ENCODE results near the gene PRKAR1B. TPM values are rescaled to one million over a fixed set of nuclear protein-coding genes. Genes with fewer than 3 reads are reported as not detected.

The PRKAR1B gene
- total RNA-seq, 2 donors from 2014 or later, result 33.5 to 43.2 TPM

DNA sequence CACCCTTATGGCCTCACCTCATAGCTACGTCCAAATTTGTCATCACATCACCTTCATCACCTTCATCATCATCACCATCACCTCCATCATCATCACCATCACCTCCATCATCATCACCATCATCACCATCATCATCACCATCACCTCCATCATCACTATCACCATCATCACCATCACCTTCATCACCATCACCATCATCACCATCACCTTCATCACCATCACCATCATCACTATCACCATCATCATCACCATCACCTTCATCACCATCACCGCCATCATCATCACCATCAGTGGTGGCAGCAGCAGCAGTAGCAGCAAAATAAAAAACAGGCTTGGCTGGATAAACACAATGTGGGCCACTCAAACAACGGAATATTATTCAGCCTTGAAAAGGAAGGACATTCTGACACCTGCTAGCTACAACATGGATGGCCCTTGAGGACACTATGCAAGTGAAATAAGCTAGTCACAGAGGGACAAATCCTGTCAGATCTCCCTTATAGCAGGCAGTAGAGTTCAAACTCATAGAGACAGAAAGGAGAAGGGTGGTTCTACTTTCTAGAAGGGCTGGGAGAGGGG lies 159.7 kb downstream of the PRKAR1B start:
- no peak overlapping the region for H3K4me3 ChIP-seq (ENCODE audit: low read length)
- WGBS, 2 experiments (ENCODE audit: insufficient coverage in 1 of 2, insufficient read length in 1 of 2), result 89 to 100% methylated on average over 1 to 2 of the region's 3 CpGs
- H3K27me3 ChIP-seq (ENCODE audit: control insufficient read depth, insufficient read depth, low read length, poor library complexity, severe bottlenecking), result no peaks in the 10 kb centered on the region
- DNase-seq, result no peak
- no peaks in the 10 kb centered on the region for H3K36me3 ChIP-seq (ENCODE audit: control insufficient read depth, insufficient read depth, low read length)
- no peak overlapping the region for H3K27ac ChIP-seq (ENCODE audit: low read depth, low read length)
- H3K9me3 ChIP-seq (ENCODE audit: control insufficient read depth, low read length), result no peaks in the 10 kb centered on the region
- Mint-ChIP-seq H3K4me3 (no peak overlapping the region), H3K9me3 (no peaks in the 10 kb centered on the region), H3K27me3 (ENCODE audit: insufficient read depth) (no peaks in the 10 kb centered on the region), H3K36me3 (ENCODE audit: low read depth) (no peaks in the 10 kb centered on the region), H3K4me1 (no peaks in the 10 kb centered on the region), H3K27ac (no peak overlapping the region)
- TF ChIP-seq, protein P1, sequence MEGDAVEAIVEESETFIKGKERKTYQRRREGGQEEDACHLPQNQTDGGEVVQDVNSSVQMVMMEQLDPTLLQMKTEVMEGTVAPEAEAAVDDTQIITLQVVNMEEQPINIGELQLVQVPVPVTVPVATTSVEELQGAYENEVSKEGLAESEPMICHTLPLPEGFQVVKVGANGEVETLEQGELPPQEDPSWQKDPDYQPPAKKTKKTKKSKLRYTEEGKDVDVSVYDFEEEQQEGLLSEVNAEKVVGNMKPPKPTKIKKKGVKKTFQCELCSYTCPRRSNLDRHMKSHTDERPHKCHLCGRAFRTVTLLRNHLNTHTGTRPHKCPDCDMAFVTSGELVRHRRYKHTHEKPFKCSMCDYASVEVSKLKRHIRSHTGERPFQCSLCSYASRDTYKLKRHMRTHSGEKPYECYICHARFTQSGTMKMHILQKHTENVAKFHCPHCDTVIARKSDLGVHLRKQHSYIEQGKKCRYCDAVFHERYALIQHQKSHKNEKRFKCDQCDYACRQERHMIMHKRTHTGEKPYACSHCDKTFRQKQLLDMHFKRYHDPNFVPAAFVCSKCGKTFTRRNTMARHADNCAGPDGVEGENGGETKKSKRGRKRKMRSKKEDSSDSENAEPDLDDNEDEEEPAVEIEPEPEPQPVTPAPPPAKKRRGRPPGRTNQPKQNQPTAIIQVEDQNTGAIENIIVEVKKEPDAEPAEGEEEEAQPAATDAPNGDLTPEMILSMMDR (conservative IDR thresholded peaks at IDR 0.05), result no peak
- no peak overlapping the region for H3K9ac ChIP-seq (ENCODE audit: extremely low read depth, low read length, poor library complexity, severe bottlenecking)
- no peaks in the 10 kb centered on the region for H3K4me1 ChIP-seq (ENCODE audit: control insufficient read depth, insufficient read depth, low read length)

DNA sequence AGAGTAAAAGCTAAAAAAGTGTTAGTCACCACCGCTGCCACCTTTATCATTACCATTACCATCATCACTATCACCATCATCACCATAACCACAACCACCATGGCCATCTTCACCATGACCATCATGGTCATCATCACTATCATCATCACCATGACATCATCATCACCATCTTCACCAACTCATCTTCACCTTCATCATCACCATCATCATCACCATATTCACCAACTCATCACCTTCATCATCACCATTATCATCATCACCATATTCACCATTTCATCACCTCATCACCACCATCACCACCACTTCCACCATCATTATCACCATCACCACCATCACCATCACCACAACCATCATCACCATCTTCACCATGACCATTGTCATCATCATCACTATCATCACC lies 161.0 kb downstream of the PRKAR1B start:
- Mint-ChIP-seq H3K4me3 (no peak overlapping the region), H3K9me3 (no peaks in the 10 kb centered on the region), H3K4me1 (no peaks in the 10 kb centered on the region), H3K27ac (no peak overlapping the region), H3K36me3 (ENCODE audit: low read depth) (no peaks in the 10 kb centered on the region), H3K27me3 (ENCODE audit: insufficient read depth) (no peaks in the 10 kb centered on the region)
- Histone ChIP-seq H3K9ac (ENCODE audit: extremely low read depth, low read length, poor library complexity, severe bottlenecking) (no peak overlapping the region), H3K4me1 (ENCODE audit: control insufficient read depth, insufficient read depth, low read length) (no peaks in the 10 kb centered on the region), H3K27ac (ENCODE audit: low read depth, low read length) (no peak overlapping the region), H3K36me3 (ENCODE audit: control insufficient read depth, insufficient read depth, low read length) (no peaks in the 10 kb centered on the region), H3K27me3 (ENCODE audit: control insufficient read depth, insufficient read depth, low read length, poor library complexity, severe bottlenecking) (no peaks in the 10 kb centered on the region), H3K4me3 (ENCODE audit: low read length) (no peak overlapping the region), H3K9me3 (ENCODE audit: control insufficient read depth, low read length) (no peaks in the 10 kb centered on the region)
- WGBS, 2 experiments (ENCODE audit: insufficient coverage in 1 of 2, insufficient read length in 1 of 2), result 100% methylated on average over 1 of the region's 1 CpG; no CpG with 5 or more reads in 1 of the 2 experiments
- TF ChIP-seq, protein P1 (conservative IDR thresholded peaks at IDR 0.05), result no peak
- DNase-seq, result no peak

- Mint-ChIP-seq H3K9me3 (no peaks in the 10 kb centered on the region), H3K27ac (no peak overlapping the region), H3K36me3 (ENCODE audit: low read depth) (no peaks in the 10 kb centered on the region), H3K4me1 (no peaks in the 10 kb centered on the region), H3K27me3 (ENCODE audit: insufficient read depth) (no peaks in the 10 kb centered on the region), H3K4me3 (no peak overlapping the region)
- TF ChIP-seq, protein P1 (conservative IDR thresholded peaks at IDR 0.05), result no peak
- Histone ChIP-seq H3K27ac (ENCODE audit: low read depth, low read length) (no peak overlapping the region), H3K4me1 (ENCODE audit: control insufficient read depth, insufficient read depth, low read length) (no peaks in the 10 kb centered on the region), H3K36me3 (ENCODE audit: control insufficient read depth, insufficient read depth, low read length) (no peaks in the 10 kb centered on the region), H3K4me3 (ENCODE audit: low read length) (no peak overlapping the region), H3K9ac (ENCODE audit: extremely low read depth, low read length, poor library complexity, severe bottlenecking) (no peak overlapping the region), H3K9me3 (ENCODE audit: control insufficient read depth, low read length) (no peaks in the 10 kb centered on the region), H3K27me3 (ENCODE audit: control insufficient read depth, insufficient read depth, low read length, poor library complexity, severe bottlenecking) (no peaks in the 10 kb centered on the region)
- WGBS, 2 experiments (ENCODE audit: insufficient coverage in 1 of 2, insufficient read length in 1 of 2), result 92 to 97% methylated on average over 10 to 26 of the region's 26 CpGs
- no peak for DNase-seq
Measured at GRCh38 chr7:564176-564865, 162.8 kb downstream of the PRKAR1B start.

Measured in endodermal cell (in vitro differentiated cells).